GM12872 (cell line): Measurements from ENCODE around the gene ETV4.
A peak's percentile ranks its signal among the peaks of the same experiment; 100 is the strongest.

Experiments
- TF ChIP-seq, protein P1 (sequence below): IDR thresholded peaks from 3 replicates; pipeline ENCODE4 v1.5.1; 2011; ENCODE audit warnings: low read depth, mild to moderate bottlenecking, low read length, moderate library complexity; ENCODE audit not compliant: insufficient read depth

Gene ETV4

DNA sequence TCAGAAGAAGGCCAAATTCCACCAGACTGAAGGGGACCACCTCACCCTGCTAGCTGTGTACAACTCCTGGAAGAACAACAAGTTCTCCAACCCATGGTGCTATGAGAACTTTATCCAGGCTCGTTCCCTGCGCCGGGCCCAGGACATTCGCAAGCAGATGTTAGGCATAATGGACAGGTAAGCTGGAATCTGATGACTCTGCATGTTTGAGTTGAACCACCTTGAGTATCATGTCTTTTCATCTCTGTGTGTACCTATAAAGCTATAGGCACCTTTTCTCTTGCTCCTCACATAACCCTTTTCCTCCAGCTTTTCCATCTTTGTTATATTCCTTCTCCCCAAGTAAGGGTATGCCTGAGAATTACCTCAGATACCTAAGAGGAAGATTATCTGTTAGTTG, 24.8 kb downstream of the ETV4 start:
- TF ChIP-seq, protein P1, sequence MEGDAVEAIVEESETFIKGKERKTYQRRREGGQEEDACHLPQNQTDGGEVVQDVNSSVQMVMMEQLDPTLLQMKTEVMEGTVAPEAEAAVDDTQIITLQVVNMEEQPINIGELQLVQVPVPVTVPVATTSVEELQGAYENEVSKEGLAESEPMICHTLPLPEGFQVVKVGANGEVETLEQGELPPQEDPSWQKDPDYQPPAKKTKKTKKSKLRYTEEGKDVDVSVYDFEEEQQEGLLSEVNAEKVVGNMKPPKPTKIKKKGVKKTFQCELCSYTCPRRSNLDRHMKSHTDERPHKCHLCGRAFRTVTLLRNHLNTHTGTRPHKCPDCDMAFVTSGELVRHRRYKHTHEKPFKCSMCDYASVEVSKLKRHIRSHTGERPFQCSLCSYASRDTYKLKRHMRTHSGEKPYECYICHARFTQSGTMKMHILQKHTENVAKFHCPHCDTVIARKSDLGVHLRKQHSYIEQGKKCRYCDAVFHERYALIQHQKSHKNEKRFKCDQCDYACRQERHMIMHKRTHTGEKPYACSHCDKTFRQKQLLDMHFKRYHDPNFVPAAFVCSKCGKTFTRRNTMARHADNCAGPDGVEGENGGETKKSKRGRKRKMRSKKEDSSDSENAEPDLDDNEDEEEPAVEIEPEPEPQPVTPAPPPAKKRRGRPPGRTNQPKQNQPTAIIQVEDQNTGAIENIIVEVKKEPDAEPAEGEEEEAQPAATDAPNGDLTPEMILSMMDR, result no peak

DNA sequence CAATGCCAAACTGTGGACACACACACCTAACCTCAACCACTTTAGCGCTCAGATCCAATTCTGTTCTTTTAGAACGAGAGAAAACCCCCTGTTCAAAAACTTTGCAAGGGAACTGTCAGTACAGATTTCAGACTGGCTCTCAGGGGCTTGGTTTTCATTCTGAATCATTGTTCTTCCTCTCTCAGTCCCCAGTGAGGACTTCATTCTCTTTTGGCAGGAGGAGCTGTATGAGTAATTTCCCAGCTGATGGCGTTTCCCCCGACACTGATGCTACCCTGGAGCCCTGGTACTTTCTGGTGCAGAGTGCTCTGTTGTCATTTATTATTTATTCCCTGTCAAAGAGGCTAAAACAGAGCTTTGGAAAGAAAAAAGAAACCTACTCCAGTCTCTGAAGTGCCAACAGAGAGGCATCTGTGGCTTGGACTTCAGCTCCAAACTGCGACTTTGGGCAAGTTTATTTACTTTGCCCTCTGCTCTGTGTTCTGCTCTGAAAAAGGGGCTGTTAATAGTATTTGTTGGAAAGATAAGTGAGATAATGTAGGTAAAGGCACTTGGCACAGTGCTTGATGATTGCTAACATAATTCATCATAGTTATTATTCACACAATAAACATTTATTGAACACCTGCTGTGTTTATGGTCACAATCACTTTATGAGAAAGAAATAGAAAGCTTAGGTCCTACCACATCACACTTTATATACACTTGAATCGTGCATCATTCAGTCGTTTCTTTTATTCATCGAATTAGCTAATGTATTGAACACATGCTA, 28.3 kb downstream of the ETV4 start:
- TF ChIP-seq, protein P1, result no peak

DNA sequence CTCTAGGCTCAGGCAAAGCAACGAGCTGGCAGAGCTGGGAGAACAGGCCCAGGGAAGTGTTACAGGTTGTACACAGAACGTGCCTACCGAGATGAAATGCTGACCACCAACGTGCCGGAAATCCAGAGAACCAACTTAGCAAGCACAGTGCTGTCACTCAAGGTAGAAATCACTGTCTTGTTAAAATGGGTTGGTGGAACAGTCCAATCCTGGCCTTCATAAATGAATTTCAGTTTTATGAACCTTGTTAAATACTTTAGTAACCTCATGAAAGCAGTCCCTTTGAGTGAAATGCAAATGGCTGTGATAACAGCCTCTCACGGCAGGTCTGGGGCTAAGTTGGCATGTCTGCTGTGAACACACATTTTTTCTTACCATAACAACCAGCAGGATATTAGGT, 29.0 kb downstream of the ETV4 start:
- TF ChIP-seq, protein P1, result no peak

DNA sequence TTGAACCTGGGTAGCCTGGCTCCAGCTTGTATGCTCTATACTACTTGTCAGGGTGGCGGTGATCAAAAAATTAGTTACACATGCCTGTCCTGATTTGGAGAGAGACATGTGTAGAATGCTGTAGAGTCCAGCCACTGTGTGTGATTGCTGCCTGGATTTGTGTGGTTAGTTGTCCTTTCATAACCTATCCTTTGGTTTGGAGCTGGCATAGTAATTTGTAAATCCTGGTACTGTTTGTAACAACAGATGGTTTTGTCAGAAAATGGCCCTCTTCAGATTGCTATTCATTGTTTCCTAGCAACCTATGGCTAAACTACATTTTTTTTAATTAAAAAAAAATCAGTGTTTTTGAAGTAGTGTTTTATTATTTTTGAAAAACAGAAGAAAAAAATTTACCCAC, 30.5 kb downstream of the ETV4 start:
- TF ChIP-seq, protein P1, result no peak

DNA sequence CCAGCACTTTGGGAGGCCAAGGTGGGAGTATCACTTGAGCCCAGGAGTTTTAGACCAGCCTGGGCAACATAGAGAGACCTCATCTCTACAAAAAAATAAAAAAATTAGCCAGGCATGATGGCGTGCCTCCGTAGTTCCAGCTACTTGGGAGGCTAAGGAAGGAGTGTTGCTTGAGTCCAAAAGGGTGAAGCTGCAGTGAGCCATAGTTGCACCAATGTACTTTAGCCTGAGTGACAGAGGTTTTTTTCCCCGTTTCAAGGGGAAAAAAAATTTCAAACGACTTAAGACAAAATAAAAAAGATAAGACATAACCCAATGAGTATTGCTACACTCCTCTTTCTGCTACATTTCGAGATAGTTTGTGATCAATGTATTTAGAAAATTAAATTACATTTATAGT, 55.5 kb downstream of the ETV4 start:
- TF ChIP-seq, protein P1, result no peak

DNA sequence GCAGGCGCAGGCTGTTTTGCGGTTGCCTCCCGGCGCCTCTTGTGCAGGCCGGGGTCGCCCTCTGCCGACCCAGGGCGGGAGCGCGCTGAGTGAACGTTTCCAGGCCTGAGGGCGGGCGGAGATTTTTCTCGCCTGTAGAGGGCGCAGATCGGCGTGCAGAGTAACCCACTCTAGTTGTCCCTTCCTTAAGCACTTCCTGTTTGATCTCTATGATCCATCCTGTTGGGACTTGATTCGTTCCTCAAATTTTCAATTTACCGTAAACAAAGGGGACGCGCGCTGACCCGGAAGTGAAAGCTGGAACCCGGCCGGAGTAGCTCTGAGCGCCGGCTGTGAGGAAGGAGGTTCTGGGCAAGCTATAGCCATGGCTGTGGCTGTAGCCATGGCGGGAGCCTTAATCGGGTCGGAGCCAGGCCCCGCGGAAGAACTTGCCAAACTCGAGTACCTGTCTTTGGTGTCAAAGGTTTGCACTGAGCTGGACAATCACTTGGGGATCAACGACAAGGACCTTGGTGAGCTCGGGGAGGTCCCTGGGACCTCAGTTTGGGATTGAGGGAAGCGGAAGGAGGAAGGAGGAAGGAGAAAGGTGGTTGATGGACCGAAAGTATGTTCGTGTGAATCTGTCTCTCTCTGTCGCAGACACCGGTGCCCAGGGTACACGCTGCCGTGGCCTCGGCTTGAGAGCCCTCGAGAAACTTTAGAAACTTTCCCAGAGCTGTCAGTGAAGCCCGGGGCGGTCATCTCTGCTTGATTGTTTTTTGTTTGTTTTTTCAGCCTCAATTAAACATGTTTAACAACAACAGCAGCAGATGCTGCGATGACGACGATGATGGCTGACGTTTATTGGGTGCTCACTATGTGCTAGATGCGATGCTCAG, 62.2 kb downstream of the ETV4 start, which contains the start of gene DHX8:
DHX8 (plus strand) TSS at position 302 of the 878 bp plus-strand sequence; CDS start at position 365, 63 bp downstream.
- TF ChIP-seq, protein P1, result peak; percentile 100
